GM19372 (cell line): ENCODE results near the gene POLR1H.
A peak's percentile ranks its signal among the peaks of the same experiment; 100 is the strongest.
"Not testable (repeated sequence)": the region's sequence is repeated elsewhere in the genome, so short reads cannot be mapped to it uniquely, and the experiment has no call there.

Source experiments
- ATAC-seq: cut with Tn5 transposase; IDR thresholded peaks from one replicate; pipeline ENCODE4 v1.9.1; 2021; ENCODE audit warnings: mild to moderate bottlenecking, low read depth, moderate library complexity; ENCODE audit not compliant: unreplicated experiment

The POLR1H gene, protein sequence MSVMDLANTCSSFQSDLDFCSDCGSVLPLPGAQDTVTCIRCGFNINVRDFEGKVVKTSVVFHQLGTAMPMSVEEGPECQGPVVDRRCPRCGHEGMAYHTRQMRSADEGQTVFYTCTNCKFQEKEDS

GRCh38 chr6:30061092-30061857, at the start of gene POLR1H:
TSS of gene POLR1H (plus strand) at chr6:30061265. CDS start at chr6:30061525, 260 bp downstream.
- ATAC-seq, result peak; percentile 90

GRCh38 chr6:30013291-30013922, 47.7 kb upstream of the POLR1H start:
- no peak for ATAC-seq

- no peak for ATAC-seq
Measured at GRCh38 chr6:30019819-30020218, 41.2 kb upstream of the POLR1H start.

DNA sequence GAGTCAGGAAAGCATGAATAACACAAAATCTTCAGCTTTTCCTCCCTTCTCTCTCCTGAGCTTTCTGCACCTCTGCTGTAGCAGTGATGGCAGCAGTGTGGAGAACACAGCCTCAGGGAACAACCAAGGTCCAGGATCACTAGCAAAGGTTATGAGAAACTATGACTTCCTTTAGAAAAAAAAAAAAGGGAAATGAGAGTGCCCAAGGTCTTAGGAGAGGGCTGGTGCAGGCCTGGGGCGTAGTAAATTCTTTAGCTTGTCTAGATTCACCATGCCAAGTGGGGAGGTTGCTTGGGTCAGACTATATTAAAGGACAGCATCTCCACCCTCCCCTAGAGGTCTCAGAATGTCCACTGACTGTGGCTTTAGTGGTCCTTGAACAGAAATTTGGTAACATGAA, 40.4 kb upstream of the POLR1H start:
- ATAC-seq, result no peak

GRCh38 chr6:30022189-30022588, 38.9 kb upstream of the POLR1H start:
- no peak for ATAC-seq

DNA sequence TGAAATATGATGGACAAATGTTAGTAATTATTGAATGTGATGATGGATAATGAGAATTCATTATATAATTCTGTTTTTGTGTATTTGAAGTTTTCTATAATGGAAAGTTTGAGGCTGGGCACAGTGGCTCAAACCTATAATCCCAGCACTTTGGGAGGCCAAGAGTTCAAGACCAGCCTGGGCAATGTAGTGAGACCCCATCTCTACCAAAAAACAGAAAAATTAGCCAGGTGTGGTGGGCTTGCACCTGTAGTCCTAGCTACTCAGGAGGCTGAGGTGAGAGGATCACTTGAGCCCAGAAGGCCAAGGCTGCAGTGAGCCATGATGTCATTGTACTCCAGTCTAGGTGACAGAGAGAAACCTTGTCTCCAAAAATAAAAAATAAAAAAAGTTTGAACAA, 38.4 kb upstream of the POLR1H start:
- ATAC-seq, result not testable (repeated sequence)

GRCh38 chr6:30025186-30025585, 35.9 kb upstream of the POLR1H start:
- no peak for ATAC-seq

GRCh38 chr6:30029588-30029987, 31.5 kb upstream of the POLR1H start:
- no peak for ATAC-seq

DNA sequence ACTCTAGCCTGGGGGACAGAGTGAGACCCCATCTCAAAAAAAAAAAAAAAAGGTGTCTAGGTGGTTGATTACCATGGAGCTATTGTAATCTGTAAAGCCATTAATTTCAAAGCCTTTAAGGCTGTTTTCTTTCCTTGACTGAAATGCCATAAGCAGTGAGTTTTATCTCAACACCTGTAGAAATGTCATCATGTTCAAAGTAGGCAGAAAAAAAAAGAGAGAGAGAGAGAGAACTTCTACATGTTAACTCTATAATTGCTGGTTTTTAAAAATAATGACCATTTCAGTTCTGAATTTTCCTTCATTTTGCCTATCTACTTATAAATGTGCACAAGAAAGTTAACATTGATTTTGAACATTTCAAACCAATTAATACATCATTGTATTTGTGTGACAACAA, 29.7 kb upstream of the POLR1H start:
- no peak for ATAC-seq

DNA sequence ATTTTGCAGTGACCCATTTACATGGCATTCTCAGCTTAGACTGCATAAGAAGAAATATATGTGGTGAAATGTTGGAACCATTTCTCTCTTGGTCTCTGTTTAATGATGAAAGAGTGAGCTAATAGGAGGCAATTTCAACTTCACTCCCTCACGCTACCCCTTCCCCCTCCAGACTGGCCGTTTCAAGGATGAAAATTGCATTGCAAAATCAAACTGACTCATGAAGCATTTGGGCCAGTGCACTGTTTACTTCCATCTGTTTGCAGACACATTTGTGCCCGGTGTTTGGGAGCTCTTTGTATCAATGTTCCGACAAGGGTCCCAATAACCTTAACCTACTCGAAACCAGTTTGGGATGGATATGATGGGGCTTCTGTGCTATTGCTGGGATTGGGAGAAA, 27.6 kb upstream of the POLR1H start:
- not testable (repeated sequence) for ATAC-seq

DNA sequence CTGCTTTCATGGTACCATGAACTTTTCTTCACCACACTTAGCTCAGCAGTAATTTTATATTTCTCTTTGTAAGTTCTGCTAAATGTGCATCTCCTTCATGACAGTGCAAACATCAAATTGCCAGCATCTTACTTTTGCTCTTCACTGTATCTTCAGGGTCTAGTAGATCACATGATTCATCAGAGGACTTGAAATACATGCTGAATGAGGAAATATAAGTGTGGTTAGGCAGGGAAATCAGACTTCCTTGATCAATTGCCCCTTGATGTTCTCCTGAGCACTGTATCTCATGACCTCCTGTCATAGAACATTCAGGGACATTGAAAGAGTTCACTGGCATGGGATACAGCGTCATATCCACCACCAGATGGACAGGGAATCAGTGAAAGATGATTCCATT, 25.3 kb upstream of the POLR1H start:
- no peak for ATAC-seq

- no peak for ATAC-seq
Measured at GRCh38 chr6:30037182-30037788, 23.8 kb upstream of the POLR1H start.

GRCh38 chr6:30041221-30041620, 19.8 kb upstream of the POLR1H start:
- ATAC-seq, result no peak

GRCh38 chr6:30041821-30042220, 19.2 kb upstream of the POLR1H start:
- no peak for ATAC-seq

- ATAC-seq, result no peak
Measured at GRCh38 chr6:30042476-30042875, 18.6 kb upstream of the POLR1H start.

- no peak for ATAC-seq
Measured at GRCh38 chr6:30042914-30043313, 18.2 kb upstream of the POLR1H start.

DNA sequence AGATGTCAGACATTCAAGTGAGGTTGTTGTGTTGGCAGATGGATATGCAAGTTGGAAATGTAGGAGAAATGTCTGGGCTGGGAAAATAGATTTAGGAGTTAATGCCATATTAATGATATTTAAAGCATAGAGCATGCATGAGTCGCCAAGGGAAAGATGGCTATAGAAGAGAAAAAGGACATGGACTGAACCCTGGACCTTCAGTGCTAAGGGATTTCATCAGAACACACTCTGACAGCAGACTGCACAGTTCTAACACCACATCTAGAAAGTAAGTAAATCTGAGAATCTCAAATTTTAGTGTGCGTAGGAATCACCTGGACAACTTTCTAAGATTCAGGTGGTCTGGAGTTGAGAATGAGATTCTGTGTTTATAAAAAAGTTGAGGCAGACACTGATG, 17.3 kb upstream of the POLR1H start:
- no peak for ATAC-seq

DNA sequence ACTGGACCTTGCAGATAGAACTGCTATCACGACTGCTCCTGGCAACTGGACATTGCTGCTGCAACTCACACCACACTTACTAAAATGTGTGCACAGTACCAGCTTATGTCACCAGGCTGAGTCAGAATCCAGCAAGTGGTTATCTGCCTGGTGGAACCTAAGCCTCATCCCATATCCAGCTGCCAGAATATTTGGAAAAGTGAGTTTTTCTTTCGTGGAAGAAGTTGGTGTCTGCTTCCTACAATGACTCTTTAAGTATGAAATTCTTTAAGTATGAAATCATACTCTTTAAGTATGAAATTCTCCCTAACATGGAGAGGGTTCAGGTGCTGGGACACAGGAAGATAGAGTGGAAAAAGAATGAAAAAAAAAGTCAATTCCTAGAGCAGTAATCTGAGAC, 16.4 kb upstream of the POLR1H start:
- ATAC-seq, result no peak

DNA sequence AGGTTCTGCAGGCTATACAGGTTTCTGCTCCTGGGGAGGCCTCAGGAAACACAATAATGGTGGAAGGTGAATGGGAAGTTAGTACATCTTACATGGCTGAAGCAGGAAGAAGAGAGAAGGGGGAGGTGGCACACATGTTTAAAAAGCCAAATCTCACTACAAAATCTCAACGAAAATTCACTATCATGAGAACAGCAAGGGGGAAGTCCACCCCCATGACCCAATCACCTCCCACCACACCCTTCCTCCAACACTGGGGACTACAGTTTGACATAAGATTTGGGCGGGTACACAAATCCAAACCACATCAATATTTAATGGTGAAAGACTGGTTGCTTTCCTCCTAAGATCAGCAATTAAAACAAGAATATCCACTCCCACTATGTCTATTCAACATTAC, 13.8 kb upstream of the POLR1H start:
- no peak for ATAC-seq

DNA sequence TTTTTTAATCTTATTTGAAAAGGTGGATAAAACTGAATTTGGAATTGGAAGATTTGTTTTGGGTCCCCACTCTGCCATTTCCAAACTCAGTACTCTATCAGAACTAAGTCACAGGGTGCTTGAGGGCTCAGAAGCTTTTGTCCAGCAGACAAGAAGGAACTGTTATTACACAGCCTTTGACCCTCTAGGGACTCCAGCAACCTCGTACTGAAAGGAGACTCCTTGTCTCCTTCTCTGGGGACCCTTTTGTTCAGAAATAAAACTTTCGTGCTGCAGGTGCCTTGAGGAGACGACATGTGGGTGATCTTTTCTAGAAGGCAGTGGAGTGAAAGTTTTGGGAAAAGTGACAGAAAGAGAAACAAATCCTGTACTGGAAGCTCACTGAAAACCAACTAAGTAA, 7.4 kb upstream of the POLR1H start:
- ATAC-seq, result no peak

- no peak for ATAC-seq
Measured at GRCh38 chr6:30055513-30055912, 5.6 kb upstream of the POLR1H start.
